ENCODE data around the gene SLC25A25. TPM values are rescaled to one million over a fixed set of nuclear protein-coding genes. Genes with fewer than 3 reads are reported as not detected.
A peak's percentile ranks its signal among the peaks of the same experiment; 100 is the strongest.
"Not testable (repeated sequence)": the region's sequence is repeated elsewhere in the genome, so short reads cannot be mapped to it uniquely, and the experiment has no call there.

SLC25A25 gene
- polyA plus RNA-seq, 4 donors: 13.6 to 15.0 (median 14.4) TPM

GRCh38 chr9:128121924-128122808 lies 54.1 kb downstream of the SLC25A25 start:
- no peak for DNase-seq (ENCODE audit: low read depth in 4 of 4, low spot score in 3 of 4)

GRCh38 chr9:128122809-128123175 lies 54.8 kb downstream of the SLC25A25 start:
- no peak for DNase-seq (ENCODE audit: low read depth in 4 of 4, low spot score in 3 of 4)

GRCh38 chr9:128123451-128124080 lies 55.5 kb downstream of the SLC25A25 start:
- DNase-seq (ENCODE audit: low read depth in 4 of 4, low spot score in 3 of 4): no peak

GRCh38 chr9:128124451-128124850 lies 56.4 kb downstream of the SLC25A25 start:
- no peak for DNase-seq (ENCODE audit: low read depth in 4 of 4, low spot score in 3 of 4)

GRCh38 chr9:128124873-128125579 lies 57.0 kb downstream of the SLC25A25 start:
- DNase-seq (ENCODE audit: low read depth in 4 of 4, low spot score in 3 of 4): no peak

GRCh38 chr9:128125580-128126354 lies 57.7 kb downstream of the SLC25A25 start:
- DNase-seq (ENCODE audit: low read depth in 4 of 4, low spot score in 3 of 4): no peak

- DNase-seq (ENCODE audit: low read depth in 4 of 4, low spot score in 3 of 4): peak; percentile 74 to 86 (median 80)
Measured at GRCh38 chr9:128127568-128127989, 59.5 kb downstream of the SLC25A25 start, which contains the start of gene PTGES2. Gene PTGES2, minus strand, starts transcription at chr9:128127729. Its CDS starts 12 bp downstream, at chr9:128127717.

GRCh38 chr9:128127990-128128835 lies 60.2 kb downstream of the SLC25A25 start:
- peak; percentile 81 to 90 (median 88) for DNase-seq (ENCODE audit: low read depth in 4 of 4, low spot score in 3 of 4)

- no peak for DNase-seq (ENCODE audit: low read depth in 4 of 4, low spot score in 3 of 4)
Measured at GRCh38 chr9:128128836-128129590, 61.0 kb downstream of the SLC25A25 start.

GRCh38 chr9:128129976-128130590 lies 62.1 kb downstream of the SLC25A25 start:
- DNase-seq (ENCODE audit: low read depth in 4 of 4, low spot score in 3 of 4): not testable (repeated sequence)

- DNase-seq (ENCODE audit: low read depth in 4 of 4, low spot score in 3 of 4): not testable (repeated sequence)
Measured at GRCh38 chr9:128130651-128131050, 62.6 kb downstream of the SLC25A25 start.

- not testable (repeated sequence) for DNase-seq (ENCODE audit: low read depth in 4 of 4, low spot score in 3 of 4)
Measured at GRCh38 chr9:128131346-128131745, 63.3 kb downstream of the SLC25A25 start.

GRCh38 chr9:128132139-128132538 lies 64.1 kb downstream of the SLC25A25 start:
- DNase-seq (ENCODE audit: low read depth in 4 of 4, low spot score in 3 of 4): not testable (repeated sequence)

- DNase-seq (ENCODE audit: low read depth in 4 of 4, low spot score in 3 of 4): not testable (repeated sequence)
Measured at GRCh38 chr9:128135561-128135960, 67.5 kb downstream of the SLC25A25 start.

- DNase-seq (ENCODE audit: low read depth in 4 of 4, low spot score in 3 of 4): no peak
Measured at GRCh38 chr9:128136816-128137793, 69.1 kb downstream of the SLC25A25 start.

GRCh38 chr9:128138001-128138400 lies 70.0 kb downstream of the SLC25A25 start:
- no peak for DNase-seq (ENCODE audit: low read depth in 4 of 4, low spot score in 3 of 4)

- no peak for DNase-seq (ENCODE audit: low read depth in 4 of 4, low spot score in 3 of 4)
Measured at GRCh38 chr9:128139621-128140020, 71.6 kb downstream of the SLC25A25 start.
